HEK293 (cell line): ENCODE measurements around the gene CCNA2.

ENCODE experiments used
- CTCF ChIA-PET: fragments of 350-600 bp; formaldehyde crosslinking; extraction: SDS; loops from one replicate; lab custom pipeline; 2021; ENCODE audit warnings: antibody characterized with exemption; lab: Yijun Ruan, JAX
- POLR2A ChIA-PET: fragments of 300-600 bp; formaldehyde crosslinking; extraction: SDS; loops from one replicate; lab custom pipeline; 2020; ENCODE audit warnings: antibody characterized with exemption, inconsistent platforms; lab: Yijun Ruan, JAX
- H3K27ac ChIP-seq: fragments of 200-500 bp; sonication (Bioruptor generic); 2 replicates; pipeline ENCODE4 v1.5.1; 2014; ENCODE audit warnings: low read depth, low read length, control low read depth, inconsistent platforms; ENCODE audit errors: extremely low read depth
- H3K36me3 ChIP-seq, 2 experiments: fragments of 200-500 bp in 1 of 2; sonication (Bioruptor generic) in 1 of 2; 1 replicate in 1 of 2; 2 replicates in 1 of 2; pipeline ENCODE4 v1.5.1; 2014 to 2017; ENCODE audit warnings: inconsistent platforms in 2 of 2, low read length in 2 of 2; ENCODE audit not compliant: control insufficient read depth in 2 of 2, insufficient read depth in 1 of 2
- H3K4me1 ChIP-seq: fragments of 200-500 bp; sonication (Bioruptor generic); 2 replicates; pipeline ENCODE4 v1.5.1; 2014; ENCODE audit warnings: mild to moderate bottlenecking, low read length, inconsistent platforms; ENCODE audit not compliant: control insufficient read depth, insufficient read depth
- H3K4me3 ChIP-seq: 2 replicates; pipeline ENCODE4 v1.5.1; 2011; ENCODE audit warnings: low read depth, mild to moderate bottlenecking, control low read depth, low read length, moderate library complexity
- H3K9me3 ChIP-seq: fragments of 200-500 bp; sonication (Bioruptor generic); 2 replicates; pipeline ENCODE4 v1.5.1; 2014; ENCODE audit warnings: low read depth, low read length, inconsistent platforms; ENCODE audit not compliant: control insufficient read depth, insufficient read depth
- GLIS1 ChIP-seq: fragments of 450-650 bp; formaldehyde crosslinking; IDR thresholded peaks from 2 replicates; pipeline ENCODE4 v1.5.1; 2016; ENCODE audit warnings: missing biosample characterization, missing genetic modification characterization
- PRDM4 ChIP-seq: fragments of 450-650 bp; formaldehyde crosslinking; IDR thresholded peaks from 2 replicates; pipeline ENCODE4 v1.5.1; 2017; ENCODE audit warnings: missing biosample characterization, missing genetic modification characterization
- REST ChIP-seq: fragments of 450-650 bp; formaldehyde crosslinking; IDR thresholded peaks from 2 replicates; pipeline ENCODE4 v1.5.1; 2016; ENCODE audit warnings: missing biosample characterization, missing genetic modification characterization
- SP7 ChIP-seq: fragments of 450-650 bp; formaldehyde crosslinking; IDR thresholded peaks from 2 replicates; pipeline ENCODE4 v1.5.1; 2016; ENCODE audit warnings: missing biosample characterization, missing genetic modification characterization
- YY2 ChIP-seq: fragments of 450-650 bp; formaldehyde crosslinking; IDR thresholded peaks from 2 replicates; pipeline ENCODE4 v1.5.1; 2016; ENCODE audit warnings: missing biosample characterization, missing genetic modification characterization
- ZBTB8A ChIP-seq: fragments of 450-650 bp; formaldehyde crosslinking; IDR thresholded peaks from 2 replicates; pipeline ENCODE4 v1.5.1; 2016; ENCODE audit warnings: missing biosample characterization, missing genetic modification characterization
- ZNF274 ChIP-seq, 2 experiments: fragments of 200-500 bp in 1 of 2; fragments of 450-650 bp in 1 of 2; sonication (Bioruptor generic) in 1 of 2; formaldehyde crosslinking in 1 of 2; IDR thresholded peaks; 2 replicates each; pipeline versions ENCODE4 v1.5.1 to v1.6.1; 2014 to 2016; ENCODE audit warnings: borderline replicate concordance in 1 of 2, inconsistent platforms in 1 of 2, low read length in 1 of 2, missing biosample characterization in 1 of 2, missing genetic modification characterization in 1 of 2
- TF ChIP-seq, protein P1 (sequence below): fragments of 450-650 bp; formaldehyde crosslinking; IDR thresholded peaks from 2 replicates; pipeline ENCODE4; 2016; ENCODE audit warnings: missing biosample characterization, missing genetic modification characterization
- TF ChIP-seq, protein P2 (sequence below): fragments of 450-650 bp; formaldehyde crosslinking; IDR thresholded peaks from 2 replicates; pipeline ENCODE4 v1.5.1; 2016; ENCODE audit warnings: missing biosample characterization, missing genetic modification characterization
- TF ChIP-seq, protein P3 (sequence below): fragments of 450-650 bp; formaldehyde crosslinking; IDR thresholded peaks from 2 replicates; pipeline ENCODE4 v1.5.1; 2016; ENCODE audit warnings: missing biosample characterization, missing genetic modification characterization

Gene CCNA2

DNA sequence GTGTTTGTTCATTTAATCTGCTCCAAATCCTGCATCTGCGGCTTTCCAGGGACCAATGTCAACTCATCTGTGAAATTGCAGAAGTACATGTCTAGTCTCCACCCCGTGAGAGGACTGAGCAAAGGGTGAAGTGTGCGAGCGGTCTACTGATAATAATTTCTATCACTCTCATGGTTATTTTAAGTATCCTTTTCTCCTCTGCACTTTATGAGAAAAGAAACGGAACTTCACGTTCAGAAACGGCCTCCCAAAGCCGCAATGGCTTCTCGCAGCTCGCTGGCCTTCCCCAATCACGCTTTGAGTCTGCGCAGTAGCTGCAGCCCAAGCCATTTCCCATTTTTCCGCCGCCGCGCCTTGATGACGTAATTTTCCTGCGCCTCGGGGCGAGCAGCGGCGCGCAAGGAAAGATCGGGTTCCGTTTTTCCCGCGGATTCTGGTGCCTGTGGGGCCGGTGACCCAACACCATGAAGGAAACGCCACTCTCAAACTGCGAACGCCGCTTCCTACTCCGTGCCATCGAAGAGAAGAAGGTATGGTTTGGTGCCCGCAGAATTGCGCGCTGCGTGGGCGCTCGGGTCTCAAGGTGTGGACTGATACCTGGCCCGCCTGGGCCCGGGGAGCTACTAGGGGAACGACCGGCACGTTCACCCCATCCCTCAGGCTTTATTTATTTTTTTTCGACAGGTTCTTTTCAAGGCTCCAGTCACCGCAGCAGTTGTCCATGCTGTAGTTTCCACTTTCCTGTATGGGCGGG is 22.5 kb downstream of the CCNA2 start, which contains the start of gene EXOSC9 (continued):
- TF ChIP-seq, protein P1, sequence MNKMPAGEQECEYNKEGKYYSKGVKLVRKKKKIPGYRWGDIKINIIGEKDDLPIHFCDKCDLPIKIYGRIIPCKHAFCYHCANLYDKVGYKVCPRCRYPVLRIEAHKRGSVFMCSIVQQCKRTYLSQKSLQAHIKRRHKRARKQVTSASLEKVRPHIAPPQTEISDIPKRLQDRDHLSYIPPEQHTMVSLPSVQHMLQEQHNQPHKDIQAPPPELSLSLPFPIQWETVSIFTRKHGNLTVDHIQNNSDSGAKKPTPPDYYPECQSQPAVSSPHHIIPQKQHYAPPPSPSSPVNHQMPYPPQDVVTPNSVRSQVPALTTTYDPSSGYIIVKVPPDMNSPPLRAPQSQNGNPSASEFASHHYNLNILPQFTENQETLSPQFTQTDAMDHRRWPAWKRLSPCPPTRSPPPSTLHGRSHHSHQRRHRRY, result no peak
- TF ChIP-seq ZNF274 (IDR thresholded peaks at IDR 0.05; ENCODE audit: low read length) (no peak), ZNF274 (tag by site-specific recombination; IDR thresholded peaks at IDR 0.05; ENCODE audit: borderline replicate concordance) (no peak), SP7 (peak; percentile 45; the same call in 1 of the 2 replicates), REST (tag by site-specific recombination) (no peak), GLIS1 (tag by site-specific recombination) (peak; percentile 13; the same call in 1 of the 2 replicates), ZBTB8A (tag by site-specific recombination) (0 out of 2 replicates have a peak, but pooled peaks have one; percentile 19), YY2 (tag by site-specific recombination) (0 out of 2 replicates have a peak, but pooled peaks have one; percentile 44)
- TF ChIP-seq, protein P2, sequence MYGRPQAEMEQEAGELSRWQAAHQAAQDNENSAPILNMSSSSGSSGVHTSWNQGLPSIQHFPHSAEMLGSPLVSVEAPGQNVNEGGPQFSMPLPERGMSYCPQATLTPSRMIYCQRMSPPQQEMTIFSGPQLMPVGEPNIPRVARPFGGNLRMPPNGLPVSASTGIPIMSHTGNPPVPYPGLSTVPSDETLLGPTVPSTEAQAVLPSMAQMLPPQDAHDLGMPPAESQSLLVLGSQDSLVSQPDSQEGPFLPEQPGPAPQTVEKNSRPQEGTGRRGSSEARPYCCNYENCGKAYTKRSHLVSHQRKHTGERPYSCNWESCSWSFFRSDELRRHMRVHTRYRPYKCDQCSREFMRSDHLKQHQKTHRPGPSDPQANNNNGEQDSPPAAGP (tag by site-specific recombination), result peak; percentile 27; the same call in 1 of the 2 replicates

DNA sequence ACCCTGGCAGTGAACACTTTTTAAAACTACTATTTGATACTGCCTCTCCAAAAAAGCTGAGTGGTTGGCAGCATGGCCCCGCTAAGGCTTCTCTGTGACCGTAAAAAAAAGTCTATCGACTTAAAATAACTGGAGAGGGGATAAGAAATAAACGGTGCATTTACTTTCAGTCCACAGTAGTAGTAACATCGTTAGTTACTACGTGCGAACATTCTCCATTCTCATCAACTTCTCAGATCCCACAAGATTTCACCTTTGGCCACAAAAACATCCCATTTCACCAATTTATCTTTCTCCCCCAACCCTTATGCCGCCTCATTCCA is 23.1 kb downstream of the CCNA2 start:
- Histone ChIP-seq H3K4me1 (no peaks in the 10 kb centered on the region), H3K27ac (peak overlapping the region; percentile 30; the same call in 1 of the 2 replicates), H3K9me3 (no peaks in the 10 kb centered on the region), H3K36me3 (peaks cover 13 to 35% of the 10 kb centered on the region in 2 experiments), H3K4me3 (peak overlapping the region; percentile 98)
- ChIA-PET CTCF (interaction anchor here (1.0 kb wide), 1 partner anchor 11 kb away, joined by 3 read pairs; no protein-coding TSS in a partner anchor), POLR2A (interaction anchor here (1.0 kb wide), 1 partner anchor 11 kb away, joined by 3 read pairs; no protein-coding TSS in a partner anchor)
- TF ChIP-seq PRDM4 (tag by site-specific recombination), result 0 out of 2 replicates have a peak, but pooled peaks have one; percentile 5
- TF ChIP-seq, protein P3, sequence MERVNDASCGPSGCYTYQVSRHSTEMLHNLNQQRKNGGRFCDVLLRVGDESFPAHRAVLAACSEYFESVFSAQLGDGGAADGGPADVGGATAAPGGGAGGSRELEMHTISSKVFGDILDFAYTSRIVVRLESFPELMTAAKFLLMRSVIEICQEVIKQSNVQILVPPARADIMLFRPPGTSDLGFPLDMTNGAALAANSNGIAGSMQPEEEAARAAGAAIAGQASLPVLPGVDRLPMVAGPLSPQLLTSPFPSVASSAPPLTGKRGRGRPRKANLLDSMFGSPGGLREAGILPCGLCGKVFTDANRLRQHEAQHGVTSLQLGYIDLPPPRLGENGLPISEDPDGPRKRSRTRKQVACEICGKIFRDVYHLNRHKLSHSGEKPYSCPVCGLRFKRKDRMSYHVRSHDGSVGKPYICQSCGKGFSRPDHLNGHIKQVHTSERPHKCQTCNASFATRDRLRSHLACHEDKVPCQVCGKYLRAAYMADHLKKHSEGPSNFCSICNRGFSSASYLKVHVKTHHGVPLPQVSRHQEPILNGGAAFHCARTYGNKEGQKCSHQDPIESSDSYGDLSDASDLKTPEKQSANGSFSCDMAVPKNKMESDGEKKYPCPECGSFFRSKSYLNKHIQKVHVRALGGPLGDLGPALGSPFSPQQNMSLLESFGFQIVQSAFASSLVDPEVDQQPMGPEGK, result no peak
